ENCODE data around the gene ARHGAP8.

The ARHGAP8 gene

DNA sequence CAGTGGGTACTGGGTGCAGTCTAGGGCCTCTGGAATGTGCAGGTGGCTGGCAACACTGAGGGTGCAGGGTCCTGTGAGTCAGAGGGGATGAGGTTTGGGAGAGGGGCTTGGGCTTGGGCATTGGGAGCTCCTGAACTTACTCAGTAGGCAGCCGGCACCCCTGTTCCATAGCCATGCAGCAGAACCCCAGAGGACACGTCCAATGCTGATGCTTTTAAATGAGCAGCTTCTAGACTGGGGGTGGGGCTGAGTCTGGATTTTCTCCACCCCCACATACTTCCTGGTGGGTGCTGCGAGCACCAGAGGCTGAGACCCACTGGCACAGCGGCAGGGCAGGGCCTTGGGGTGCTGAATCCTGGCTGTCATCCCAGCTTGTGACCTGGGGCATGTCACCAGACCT is 71.4 kb downstream of the ARHGAP8 start:
- in situ Hi-C loops (cut with MboI; ENCODE audit: low sequenced_read_pairs) = no loop called here

DNA sequence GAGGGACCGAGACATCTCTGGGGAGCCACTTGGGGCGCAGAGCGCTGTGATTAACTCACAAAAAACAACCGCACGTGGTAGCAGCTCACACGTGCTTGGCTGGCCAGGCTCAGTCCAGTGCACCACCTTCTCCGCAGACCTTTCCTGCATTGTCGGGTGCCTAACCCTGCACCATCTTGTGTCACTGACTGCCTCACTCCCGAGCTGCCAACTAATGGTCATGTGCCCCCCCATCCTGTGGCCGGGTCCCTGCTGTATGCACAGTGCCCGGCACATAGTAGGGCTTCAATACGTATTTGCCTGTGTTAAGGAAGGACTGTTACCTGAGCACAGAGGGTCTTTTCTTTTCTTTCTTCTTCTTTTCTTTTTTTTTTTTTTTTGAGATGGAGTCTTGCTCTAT is 71.9 kb downstream of the ARHGAP8 start:
- in situ Hi-C loops (cut with MboI; ENCODE audit: low sequenced_read_pairs) = no loop called here

DNA sequence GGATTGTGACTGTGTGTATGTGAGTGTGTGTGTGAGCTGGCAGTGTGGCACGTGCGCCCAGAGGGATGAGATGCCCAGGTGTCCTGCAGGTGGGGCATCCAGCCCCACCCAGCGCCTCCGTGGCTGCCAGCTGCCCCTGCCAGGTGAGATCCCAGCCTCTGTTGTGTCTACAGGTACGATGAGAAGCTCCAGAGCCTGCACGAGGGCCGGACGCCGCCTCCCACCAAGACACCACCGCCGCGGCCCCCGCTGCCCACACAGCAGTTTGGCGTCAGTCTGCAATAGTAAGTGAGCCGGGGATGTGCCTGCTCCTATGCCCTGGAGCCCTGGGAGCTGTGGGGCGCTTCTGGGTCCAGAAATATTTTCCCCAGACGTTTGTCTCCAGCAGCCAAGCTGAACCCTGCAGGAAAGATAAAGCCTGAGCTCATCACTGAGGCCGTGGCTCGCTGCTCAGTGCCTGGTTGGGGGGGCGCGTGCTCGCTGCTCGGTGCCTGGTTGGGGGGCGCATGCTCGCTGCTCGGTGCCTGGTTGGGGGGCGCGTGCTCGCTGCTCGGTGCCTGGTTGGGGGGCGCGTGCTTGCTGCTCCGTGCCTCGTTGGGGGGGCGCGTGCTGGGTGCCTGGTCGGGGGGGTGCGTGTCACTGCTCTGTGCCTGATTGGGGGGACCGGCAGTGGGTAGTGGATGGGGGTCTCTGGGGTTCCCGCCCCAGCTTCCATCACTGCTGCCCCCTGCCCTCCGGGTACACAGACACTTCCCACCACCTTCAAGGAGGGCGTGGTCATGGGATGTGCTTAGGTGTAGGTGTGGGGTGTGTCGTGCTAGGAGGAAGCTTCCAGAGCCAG is 73.2 kb downstream of the ARHGAP8 start:
- in situ Hi-C loops (cut with MboI; ENCODE audit: low sequenced_read_pairs) = no loop called here

- in situ Hi-C loops (cut with MboI; ENCODE audit: low sequenced_read_pairs) = no loop called here
These were observed 75.4 kb downstream of the ARHGAP8 start for GRCh38 chr22:44827666-44828190.

DNA sequence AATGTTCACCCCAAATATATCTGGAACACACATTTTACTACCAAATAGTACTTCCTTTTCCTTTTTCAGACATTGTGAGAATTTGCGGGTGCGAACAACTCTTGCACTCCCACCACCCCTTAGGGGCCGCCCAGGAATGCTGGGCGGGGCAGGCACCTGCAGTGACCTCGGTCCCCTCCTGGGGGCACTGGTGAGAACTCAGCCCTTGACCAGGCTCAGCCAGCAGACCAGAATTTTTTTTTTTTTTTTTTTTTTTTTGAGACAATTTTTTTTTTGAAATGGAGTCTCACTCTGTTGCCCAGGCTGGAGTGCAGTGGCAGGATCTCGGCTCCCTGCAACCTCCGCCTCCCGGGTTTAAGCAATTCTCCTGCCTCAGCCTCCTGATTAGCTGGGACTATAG is 75.8 kb downstream of the ARHGAP8 start:
- in situ Hi-C loops (cut with MboI; ENCODE audit: low sequenced_read_pairs) = no loop called here

DNA sequence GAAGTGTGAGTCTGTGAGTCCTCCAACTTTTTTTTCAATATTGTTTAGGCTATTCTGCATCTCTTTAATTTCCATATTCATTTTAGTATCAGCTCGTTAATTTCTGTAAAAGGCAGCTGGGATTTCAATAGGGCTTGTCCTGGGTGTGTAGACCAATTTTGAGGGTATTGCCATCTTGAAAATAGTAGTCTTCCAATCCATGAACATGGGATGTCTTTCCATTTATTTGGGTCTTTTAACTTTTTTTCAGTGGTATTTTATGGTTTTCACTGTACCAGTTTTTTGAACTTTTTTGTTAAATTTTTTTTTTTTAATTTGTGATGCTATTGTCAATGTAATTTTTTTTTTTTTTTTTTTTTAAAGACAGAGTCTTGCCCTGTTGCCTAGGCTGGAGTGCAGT is 79.5 kb downstream of the ARHGAP8 start:
- in situ Hi-C loops (cut with MboI; ENCODE audit: low sequenced_read_pairs) = no loop called here

DNA sequence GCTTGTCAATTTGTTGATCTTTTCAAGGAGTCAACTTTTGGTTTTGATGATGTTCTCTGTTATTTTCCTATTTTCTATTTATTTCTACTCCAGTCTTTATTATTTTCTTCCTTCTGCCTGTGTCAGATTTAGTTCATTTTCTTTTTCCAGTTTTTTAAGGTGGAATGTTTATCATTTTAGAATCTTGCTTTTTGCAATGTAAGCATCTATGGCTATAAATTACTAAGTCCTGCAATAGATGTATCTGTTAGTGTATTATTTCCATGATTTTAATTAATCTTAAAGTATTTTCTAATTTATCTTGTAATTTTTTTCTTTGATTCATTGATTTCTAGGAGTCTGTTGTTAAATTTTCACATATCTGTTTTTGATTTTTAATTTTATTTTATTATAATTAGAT is 81.7 kb downstream of the ARHGAP8 start:
- in situ Hi-C loops (cut with MboI; ENCODE audit: low sequenced_read_pairs) = no loop called here

GRCh38 chr22:44837481-44837880 is 85.1 kb downstream of the ARHGAP8 start:
- in situ Hi-C loops (cut with MboI; ENCODE audit: low sequenced_read_pairs) = no loop called here

DNA sequence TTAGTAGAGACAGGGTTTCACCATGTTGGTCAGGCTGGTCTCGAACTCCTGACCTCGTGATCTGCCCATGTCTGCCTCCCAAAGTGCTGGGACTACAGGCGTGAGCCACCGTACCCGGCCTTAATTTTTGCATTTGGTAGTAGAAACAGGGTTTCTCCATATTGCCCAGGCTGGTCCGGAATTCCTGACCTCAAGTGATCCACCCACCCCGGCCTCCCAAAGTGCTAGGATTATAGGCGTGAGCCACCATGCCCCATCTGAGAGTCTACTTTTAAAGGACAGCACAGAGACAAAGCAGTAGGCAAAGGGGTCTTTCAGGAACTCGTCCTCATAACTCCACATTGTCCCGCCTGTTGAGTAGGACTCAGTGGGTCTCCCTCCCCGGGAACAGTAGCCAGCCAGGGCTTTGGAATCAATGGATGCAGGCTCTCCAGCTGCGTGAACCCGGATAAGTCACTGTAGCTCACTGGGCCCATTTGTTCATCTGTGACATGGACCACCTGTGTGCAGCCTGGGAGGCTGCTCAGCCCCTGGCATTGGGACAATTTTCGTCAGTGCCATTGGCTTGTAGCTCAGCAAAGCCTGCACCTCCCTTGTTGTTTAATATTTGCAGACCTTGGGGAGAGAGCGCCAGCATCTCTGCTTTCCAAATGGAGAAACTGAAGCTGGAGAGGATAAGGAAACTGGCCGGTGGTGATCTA is 86.1 kb downstream of the ARHGAP8 start:
- in situ Hi-C loops (cut with MboI; ENCODE audit: low sequenced_read_pairs) = no loop called here

DNA sequence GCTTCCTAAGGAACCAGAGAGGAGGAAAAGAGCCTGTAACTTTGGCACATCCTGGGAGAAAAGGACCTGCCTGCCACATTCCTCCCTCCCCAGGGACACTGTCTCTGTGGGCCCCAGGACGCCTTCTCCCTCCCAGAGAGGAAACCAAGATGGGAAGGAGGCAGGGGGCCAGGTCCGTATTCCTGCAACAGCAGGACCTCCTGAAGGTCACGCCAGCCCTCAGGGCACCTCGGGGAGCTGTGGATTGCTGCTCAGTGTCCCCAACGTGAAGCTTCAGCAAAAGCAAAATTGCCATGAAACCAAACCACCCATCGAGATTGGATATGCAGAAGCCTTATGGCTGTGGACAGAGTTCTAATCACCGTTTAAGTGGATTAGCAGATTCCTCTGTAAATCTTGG is 86.7 kb downstream of the ARHGAP8 start:
- in situ Hi-C loops (cut with MboI; ENCODE audit: low sequenced_read_pairs) = no loop called here

DNA sequence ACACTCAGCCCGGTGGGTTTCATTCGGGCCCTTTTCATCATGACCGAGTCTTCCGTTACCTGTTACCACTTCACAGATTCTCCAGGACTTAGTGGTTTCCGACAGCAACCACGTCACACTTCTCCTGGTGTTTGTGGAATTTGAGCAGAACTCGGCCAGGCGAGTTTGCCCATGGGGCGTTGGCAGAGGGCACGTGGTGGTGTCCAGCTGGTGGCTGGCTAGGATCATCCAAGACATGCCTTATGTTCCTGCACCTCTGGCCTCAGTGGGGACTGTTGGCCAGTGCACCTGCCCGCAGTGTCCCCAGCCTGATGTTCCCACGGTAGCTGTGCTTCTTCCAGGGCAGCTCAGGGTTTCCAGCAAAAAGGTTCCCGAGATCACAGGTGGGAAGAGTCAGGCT is 87.3 kb downstream of the ARHGAP8 start:
- in situ Hi-C loops (cut with MboI; ENCODE audit: low sequenced_read_pairs) = no loop called here

- in situ Hi-C loops (cut with MboI; ENCODE audit: low sequenced_read_pairs) = no loop called here
These were observed 88.4 kb downstream of the ARHGAP8 start for GRCh38 chr22:44840611-44841322.

- in situ Hi-C loops (cut with MboI; ENCODE audit: low sequenced_read_pairs) = no loop called here
These were observed 90.0 kb downstream of the ARHGAP8 start for GRCh38 chr22:44842417-44842816.

- in situ Hi-C loops (cut with MboI; ENCODE audit: low sequenced_read_pairs) = no loop called here
These were observed 92.8 kb downstream of the ARHGAP8 start for GRCh38 chr22:44845191-44845590.

DNA sequence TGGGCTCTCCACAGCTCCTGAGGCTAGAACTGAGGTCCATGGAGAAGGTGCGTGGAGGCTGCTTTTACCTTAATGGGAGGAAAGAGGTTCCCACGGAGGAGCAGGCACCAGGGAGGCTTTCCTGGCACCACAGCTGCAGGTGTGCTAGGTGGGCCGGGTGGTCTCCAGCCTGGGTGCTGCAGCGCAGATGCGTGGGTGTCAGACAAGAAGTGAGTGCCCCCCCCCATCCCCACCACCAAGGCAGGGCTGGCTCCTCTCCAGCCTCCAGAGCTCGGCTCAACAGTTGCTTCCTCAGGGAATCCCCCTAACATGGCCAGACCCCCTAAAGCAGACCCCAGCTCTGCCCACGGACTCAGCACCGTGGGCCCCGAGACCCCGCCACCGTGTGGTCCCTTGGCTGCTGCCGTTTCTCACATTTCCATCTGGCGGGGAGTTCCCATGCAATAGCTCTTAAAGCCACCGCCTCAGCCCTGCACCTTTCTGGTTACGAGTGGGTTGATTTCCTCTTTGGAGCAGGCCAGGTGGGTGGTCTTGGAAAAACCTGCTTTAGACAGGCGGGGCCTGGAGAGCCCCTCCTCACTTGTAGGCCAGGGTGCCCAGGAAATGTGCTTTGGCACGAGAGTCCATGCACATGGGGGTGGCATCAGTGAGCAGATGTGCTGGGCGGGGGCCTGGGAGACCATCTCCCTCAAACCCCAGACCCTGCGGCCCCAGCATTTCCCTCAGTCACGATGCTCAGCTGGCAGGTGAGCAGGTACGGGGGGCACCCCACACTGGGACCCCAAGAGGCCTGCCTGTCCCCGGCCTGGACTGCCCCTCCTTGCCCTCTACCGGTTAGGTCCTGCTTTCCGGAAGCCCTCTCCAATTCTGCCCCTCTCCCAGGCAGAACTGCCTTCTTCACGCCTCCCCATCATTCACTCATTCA is 93.7 kb downstream of the ARHGAP8 start:
- in situ Hi-C loops (cut with MboI; ENCODE audit: low sequenced_read_pairs) = no loop called here

DNA sequence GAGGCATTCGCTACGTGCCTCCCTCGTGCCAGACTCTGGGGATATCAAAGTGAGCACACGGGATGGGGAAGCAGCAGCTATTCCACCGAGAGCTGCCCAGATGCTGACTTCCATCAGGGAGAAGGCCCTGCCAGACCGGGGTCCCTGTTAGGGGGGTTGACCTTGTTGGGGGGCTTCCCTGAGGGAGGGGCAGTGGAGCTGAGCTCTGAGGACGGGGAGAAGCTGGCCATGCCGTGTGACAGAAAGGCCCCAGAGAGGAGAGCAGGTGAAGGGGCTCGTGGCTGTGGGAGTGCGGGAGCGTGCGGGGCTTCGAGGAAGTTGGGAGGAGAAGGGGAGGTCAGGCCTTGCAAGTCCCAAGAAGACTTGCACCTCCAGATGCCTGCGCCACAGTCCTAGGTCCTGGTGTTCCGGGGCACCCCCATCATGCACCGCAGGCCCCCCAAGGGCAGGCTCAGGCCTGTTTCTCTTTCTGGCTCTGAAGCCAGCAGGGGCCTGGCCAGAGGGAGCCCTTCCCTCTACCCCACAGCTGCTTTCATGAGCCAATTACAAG is 94.4 kb downstream of the ARHGAP8 start:
- in situ Hi-C loops (cut with MboI; ENCODE audit: low sequenced_read_pairs) = no loop called here

DNA sequence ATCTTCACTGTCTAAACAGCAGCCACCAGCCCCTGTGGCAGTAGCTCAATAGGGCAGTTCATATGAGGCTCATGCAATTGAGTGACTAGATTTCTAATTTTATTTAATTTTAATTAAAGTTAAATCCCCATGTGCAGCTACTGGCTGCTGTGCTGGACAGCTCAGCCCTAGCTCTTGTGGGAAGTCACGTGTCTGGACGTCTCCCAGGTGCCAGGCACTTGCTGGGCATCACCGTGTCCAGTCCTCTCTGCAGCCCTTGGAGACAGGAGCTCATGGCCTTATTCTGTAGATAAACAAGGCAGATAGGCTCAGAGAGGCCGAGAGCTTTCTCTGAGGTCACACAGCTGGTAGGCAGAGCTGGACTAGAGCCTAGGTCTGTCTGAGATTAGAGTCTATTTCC is 95.0 kb downstream of the ARHGAP8 start:
- in situ Hi-C loops (cut with MboI; ENCODE audit: low sequenced_read_pairs) = no loop called here

DNA sequence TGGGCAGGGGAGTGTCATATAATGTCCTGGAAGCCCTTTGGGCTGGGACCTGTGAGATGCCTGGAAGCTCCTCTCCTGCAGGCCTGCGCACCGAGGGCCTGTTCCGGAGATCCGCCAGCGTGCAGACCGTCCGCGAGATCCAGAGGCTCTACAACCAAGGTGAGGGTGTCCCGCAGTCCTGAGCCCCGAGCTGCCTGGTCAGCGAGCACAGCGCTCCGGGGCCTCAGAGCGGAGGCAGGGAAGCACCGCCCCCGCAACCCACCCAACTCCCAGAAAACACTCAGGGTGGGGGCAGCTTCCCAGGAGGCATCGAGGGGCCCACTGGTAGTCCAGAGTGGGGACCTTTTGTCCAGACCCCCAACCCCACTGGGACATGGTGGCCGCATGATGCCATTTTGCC is 95.5 kb downstream of the ARHGAP8 start:
- in situ Hi-C loops (cut with MboI; ENCODE audit: low sequenced_read_pairs) = no loop called here

GRCh38 chr22:44848296-44848741 is 95.9 kb downstream of the ARHGAP8 start:
- in situ Hi-C loops (cut with MboI; ENCODE audit: low sequenced_read_pairs) = no loop called here

- in situ Hi-C loops (cut with MboI; ENCODE audit: low sequenced_read_pairs) = no loop called here
These were observed 96.5 kb downstream of the ARHGAP8 start for GRCh38 chr22:44848791-44849420.
